ENCODE results near the gene SCYL2. TPM values are rescaled to one million over a fixed set of nuclear protein-coding genes. Genes with fewer than 3 reads are reported as not detected.

Gene SCYL2
- total and polyA plus RNA-seq, 2 experiments from 2014 or later: 15.0 to 57.5 TPM

- no peak overlapping the region for H3K4me3 Mint-ChIP-seq
Measured at GRCh38 chr12:100229036-100229635, 37.8 kb upstream of the SCYL2 start.

GRCh38 chr12:100229876-100230275 lies 37.1 kb upstream of the SCYL2 start:
- Mint-ChIP-seq H3K9me3 (no peaks in the 10 kb centered on the region), H3K27me3 (ENCODE audit: insufficient read depth, low read depth, poor library complexity) (no peaks in the 10 kb centered on the region), H3K27ac (no peak overlapping the region), H3K36me3 (ENCODE audit: low read depth) (peaks cover 10% of the 10 kb centered on the region; the same call in 1 of the 3 replicates), H3K4me1 (peaks cover 3% of the 10 kb centered on the region; the same call in 1 of the 3 replicates), H3K4me3 (no peak overlapping the region)
- H3K4me1 ChIP-seq (ENCODE audit: insufficient read depth): no peaks in the 10 kb centered on the region
- no peaks in the 10 kb centered on the region for H4K20me1 ChIP-seq (replicated peaks; ENCODE audit: insufficient read depth)
- H3K27ac ChIP-seq (ENCODE audit: low read depth): no peak overlapping the region
- 0 out of 2 replicates have a peak, but pooled peaks cover 2% of the 10 kb centered on the region for H3F3A ChIP-seq (replicated peaks; ENCODE audit: low read depth)
- DNase-seq (ENCODE audit: low spot score): no peak
- no peaks in the 10 kb centered on the region for H3K79me2 ChIP-seq (replicated peaks; ENCODE audit: insufficient read depth)
- ATAC-seq: no peak
- H2AFZ ChIP-seq: no peak overlapping the region
- H3K4me3 ChIP-seq: no peak overlapping the region
- H3K27me3 ChIP-seq (ENCODE audit: insufficient read depth): no peaks in the 10 kb centered on the region
- no peaks in the 10 kb centered on the region; the same call in 1 of the 2 replicates for H3K36me3 ChIP-seq (ENCODE audit: insufficient read depth)
- no peaks in the 10 kb centered on the region for H3K9me2 ChIP-seq (ENCODE audit: insufficient read depth)
- H3K4me2 ChIP-seq: no peak overlapping the region
- TF ChIP-seq JUNB (IDR thresholded peaks at IDR 0.05; ENCODE audit: unreplicated experiment) (no peak), EZH2phosphoT487 (IDR thresholded peaks at IDR 0.05; ENCODE audit: unreplicated experiment) (no peak), ZNF462 (CRISPR knock-in tag; IDR thresholded peaks at IDR 0.05) (no peak), CREB1 (CRISPR knock-in tag; IDR thresholded peaks at IDR 0.05; ENCODE audit: low read depth) (no peak), ETS1 (IDR thresholded peaks at IDR 0.05) (no peak), ZNF114 (CRISPR knock-in tag; IDR thresholded peaks at IDR 0.05) (no peak), EZH2 (IDR thresholded peaks at IDR 0.05; ENCODE audit: low read depth, unreplicated experiment) (no peak)

More at GRCh38 chr12:100229036-100229635, 37.8 kb upstream of the SCYL2 start:
- peaks cover 1% of the 10 kb centered on the region; the same call in 1 of the 3 replicates for H3K4me1 Mint-ChIP-seq
- DNase-seq (ENCODE audit: low spot score) (peak; percentile 7), ATAC-seq (no peak)
- Histone ChIP-seq H3K9me2 (ENCODE audit: insufficient read depth) (no peaks in the 10 kb centered on the region), H4K20me1 (replicated peaks; ENCODE audit: insufficient read depth) (no peaks in the 10 kb centered on the region), H3F3A (replicated peaks; ENCODE audit: low read depth) (0 out of 2 replicates have a peak, but pooled peaks cover 2% of the 10 kb centered on the region), H2AFZ (no peak overlapping the region), H3K4me3 (no peak overlapping the region), H3K79me2 (replicated peaks; ENCODE audit: insufficient read depth) (no peaks in the 10 kb centered on the region), H3K27me3 (ENCODE audit: insufficient read depth) (no peaks in the 10 kb centered on the region), H3K27ac (ENCODE audit: low read depth) (no peak overlapping the region), H3K36me3 (ENCODE audit: insufficient read depth) (no peaks in the 10 kb centered on the region; the same call in 1 of the 2 replicates), H3K4me2 (no peak overlapping the region), H3K4me1 (ENCODE audit: insufficient read depth) (no peaks in the 10 kb centered on the region)
- TF ChIP-seq CTCF (conservative IDR thresholded peaks at IDR 0.05; ENCODE audit: low read depth in 2 of 2) (peak; percentile 27 to 65; a peak in 3 of 4 replicates), NANOG (IDR thresholded peaks at IDR 0.05; ENCODE audit: borderline replicate concordance) (no peak), EZH2phosphoT487 (IDR thresholded peaks at IDR 0.05; ENCODE audit: unreplicated experiment) (no peak), JUNB (IDR thresholded peaks at IDR 0.05; ENCODE audit: unreplicated experiment) (no peak), ZNF114 (CRISPR knock-in tag; IDR thresholded peaks at IDR 0.05) (no peak), STAT1 (IDR thresholded peaks at IDR 0.05; ENCODE audit: unreplicated experiment) (no peak)
- H3K27ac Mint-ChIP-seq: no peak overlapping the region
- H3K9me3 Mint-ChIP-seq: no peaks in the 10 kb centered on the region
- peaks cover 14% of the 10 kb centered on the region; the same call in 1 of the 3 replicates for H3K36me3 Mint-ChIP-seq (ENCODE audit: low read depth)
- H3K27me3 Mint-ChIP-seq (ENCODE audit: insufficient read depth, low read depth, poor library complexity): no peaks in the 10 kb centered on the region

All from GM23338 (cell line).